DND-41 (cell line): Measurements from ENCODE around the gene TTC9C.

Experiments
- ATAC-seq: fragments of 200-7000 bp; cut with Tn5 transposase; 3 replicates; pipeline ENCODE4 v1.9.1; 2021; ENCODE audit warnings: low read depth; ENCODE audit not compliant: insufficient read depth
- DNase-seq: peaks from one replicate; pipeline ENCODE4 v3.0.0-alpha.2; 2020
- H2AFZ ChIP-seq: 2 replicates; pipeline ENCODE4 v1.6.0; 2012; ENCODE audit warnings: low read depth, low read length
- H3K27ac ChIP-seq: 2 replicates; pipeline ENCODE4 v1.5.1; 2012; ENCODE audit warnings: low read length, inconsistent platforms
- H3K27me3 ChIP-seq: fragments of 200-600 bp; sonication (generic); 2 replicates; pipeline ENCODE4 v1.6.0; 2012; ENCODE audit warnings: low read length, mild to moderate bottlenecking, inconsistent platforms; ENCODE audit not compliant: insufficient read depth, poor library complexity
- H3K36me3 ChIP-seq: 2 replicates; pipeline ENCODE4 v1.5.1; 2012; ENCODE audit warnings: low read length, inconsistent platforms; ENCODE audit not compliant: insufficient read depth
- H3K4me1 ChIP-seq: 2 replicates; pipeline ENCODE4 v1.5.1; 2012; ENCODE audit warnings: mild to moderate bottlenecking, low read length; ENCODE audit not compliant: insufficient read depth
- H3K4me2 ChIP-seq: 2 replicates; pipeline ENCODE4 v1.6.0; 2012; ENCODE audit warnings: mild to moderate bottlenecking, moderate library complexity, low read length, inconsistent platforms; ENCODE audit not compliant: insufficient read depth
- H3K4me3 ChIP-seq, 2 experiments: fragments of 200-600 bp in 1 of 2; shearing (Covaris generic) in 1 of 2; 2 replicates each; pipeline ENCODE4 v1.5.1; 2012 to 2016; ENCODE audit warnings: inconsistent platforms in 2 of 2, low read length in 2 of 2, mild to moderate bottlenecking in 2 of 2, low read depth in 1 of 2, moderate library complexity in 1 of 2
- H3K79me2 ChIP-seq: 2 replicates; pipeline ENCODE4 v1.6.0; 2012; ENCODE audit warnings: low read length, inconsistent platforms; ENCODE audit not compliant: insufficient read depth
- H3K9ac ChIP-seq: 2 replicates; pipeline ENCODE4 v1.6.0; 2012; ENCODE audit warnings: low read depth, mild to moderate bottlenecking, inconsistent platforms, low read length, moderate library complexity
- H3K9me3 ChIP-seq: 2 replicates; pipeline ENCODE4 v1.5.1; 2012; ENCODE audit warnings: low read length, moderate library complexity, mild to moderate bottlenecking, inconsistent platforms; ENCODE audit not compliant: insufficient read depth, severe bottlenecking
- H4K20me1 ChIP-seq: 2 replicates; pipeline ENCODE4 v1.6.0; 2012; ENCODE audit warnings: low read length; ENCODE audit not compliant: insufficient read depth
- EZH2 ChIP-seq: IDR thresholded peaks from 3 replicates; pipeline ENCODE4 v1.6.1; 2012; ENCODE audit warnings: borderline replicate concordance, low read depth, mild to moderate bottlenecking, moderate library complexity, low read length, inconsistent platforms; ENCODE audit not compliant: severe bottlenecking
- TF ChIP-seq, protein P1 (sequence below): IDR thresholded peaks from 2 replicates; pipeline ENCODE4 v1.5.1; 2012; ENCODE audit warnings: borderline replicate concordance, low read length, moderate library complexity, mild to moderate bottlenecking; ENCODE audit not compliant: poor library complexity, severe bottlenecking; ENCODE audit errors: extremely low read depth

TTC9C gene

DNA sequence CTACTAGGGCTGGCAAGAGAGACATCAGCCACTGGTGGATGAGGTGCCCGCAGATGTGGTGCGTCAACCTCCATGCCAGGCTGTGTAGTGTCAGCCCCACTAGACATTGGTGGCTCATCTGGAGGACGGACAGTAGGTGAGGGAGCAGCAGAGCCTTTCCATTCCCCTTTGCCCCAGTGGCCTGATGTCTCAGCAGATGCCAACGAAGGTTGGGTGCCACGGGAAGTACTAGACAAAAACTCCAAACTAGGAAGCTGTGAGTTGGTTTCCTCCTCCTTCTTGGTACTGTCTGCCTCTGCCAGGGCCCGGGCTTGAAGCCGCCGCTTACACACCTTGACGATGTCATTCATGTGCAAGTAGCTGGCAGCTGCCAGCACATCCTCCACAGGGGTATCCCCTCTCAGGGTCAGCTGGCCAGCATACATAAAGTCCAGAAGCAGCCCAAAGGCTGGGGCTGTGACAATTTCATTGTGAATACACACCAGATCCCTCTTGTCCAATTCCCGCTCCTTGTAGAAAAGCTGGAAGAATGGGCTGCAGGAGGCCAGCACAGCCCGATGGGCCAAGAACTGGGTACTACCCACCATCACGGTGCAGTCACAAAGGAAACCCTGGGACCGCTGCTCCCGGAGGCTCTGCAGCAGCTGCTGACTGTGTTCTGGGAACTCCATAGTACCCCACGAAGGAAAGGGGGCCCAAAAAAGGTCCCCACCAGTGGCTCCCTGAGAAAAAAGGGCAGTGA is 24.9 kb downstream of the TTC9C start:
- Histone ChIP-seq H2AFZ (peak overlapping the region; percentile 57), H3K4me1 (peaks cover 28% of the 10 kb centered on the region), H3K9ac (peak overlapping the region; percentile 60), H3K4me3 (peak overlapping the region; percentile 33 to 65; a peak in 3 of 4 replicates), H3K27me3 (no peaks in the 10 kb centered on the region), H4K20me1 (peaks cover 7% of the 10 kb centered on the region; the same call in 1 of the 2 replicates), H3K4me2 (peak overlapping the region; percentile 66), H3K9me3 (no peaks in the 10 kb centered on the region), H3K36me3 (peaks cover 24% of the 10 kb centered on the region), H3K27ac (peak overlapping the region; percentile 92), H3K79me2 (peaks cover 23% of the 10 kb centered on the region)
- TF ChIP-seq, protein P1, sequence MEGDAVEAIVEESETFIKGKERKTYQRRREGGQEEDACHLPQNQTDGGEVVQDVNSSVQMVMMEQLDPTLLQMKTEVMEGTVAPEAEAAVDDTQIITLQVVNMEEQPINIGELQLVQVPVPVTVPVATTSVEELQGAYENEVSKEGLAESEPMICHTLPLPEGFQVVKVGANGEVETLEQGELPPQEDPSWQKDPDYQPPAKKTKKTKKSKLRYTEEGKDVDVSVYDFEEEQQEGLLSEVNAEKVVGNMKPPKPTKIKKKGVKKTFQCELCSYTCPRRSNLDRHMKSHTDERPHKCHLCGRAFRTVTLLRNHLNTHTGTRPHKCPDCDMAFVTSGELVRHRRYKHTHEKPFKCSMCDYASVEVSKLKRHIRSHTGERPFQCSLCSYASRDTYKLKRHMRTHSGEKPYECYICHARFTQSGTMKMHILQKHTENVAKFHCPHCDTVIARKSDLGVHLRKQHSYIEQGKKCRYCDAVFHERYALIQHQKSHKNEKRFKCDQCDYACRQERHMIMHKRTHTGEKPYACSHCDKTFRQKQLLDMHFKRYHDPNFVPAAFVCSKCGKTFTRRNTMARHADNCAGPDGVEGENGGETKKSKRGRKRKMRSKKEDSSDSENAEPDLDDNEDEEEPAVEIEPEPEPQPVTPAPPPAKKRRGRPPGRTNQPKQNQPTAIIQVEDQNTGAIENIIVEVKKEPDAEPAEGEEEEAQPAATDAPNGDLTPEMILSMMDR, result no peak
- no peak for TF ChIP-seq EZH2
- DNase-seq (no peak), ATAC-seq (no peak)

DNA sequence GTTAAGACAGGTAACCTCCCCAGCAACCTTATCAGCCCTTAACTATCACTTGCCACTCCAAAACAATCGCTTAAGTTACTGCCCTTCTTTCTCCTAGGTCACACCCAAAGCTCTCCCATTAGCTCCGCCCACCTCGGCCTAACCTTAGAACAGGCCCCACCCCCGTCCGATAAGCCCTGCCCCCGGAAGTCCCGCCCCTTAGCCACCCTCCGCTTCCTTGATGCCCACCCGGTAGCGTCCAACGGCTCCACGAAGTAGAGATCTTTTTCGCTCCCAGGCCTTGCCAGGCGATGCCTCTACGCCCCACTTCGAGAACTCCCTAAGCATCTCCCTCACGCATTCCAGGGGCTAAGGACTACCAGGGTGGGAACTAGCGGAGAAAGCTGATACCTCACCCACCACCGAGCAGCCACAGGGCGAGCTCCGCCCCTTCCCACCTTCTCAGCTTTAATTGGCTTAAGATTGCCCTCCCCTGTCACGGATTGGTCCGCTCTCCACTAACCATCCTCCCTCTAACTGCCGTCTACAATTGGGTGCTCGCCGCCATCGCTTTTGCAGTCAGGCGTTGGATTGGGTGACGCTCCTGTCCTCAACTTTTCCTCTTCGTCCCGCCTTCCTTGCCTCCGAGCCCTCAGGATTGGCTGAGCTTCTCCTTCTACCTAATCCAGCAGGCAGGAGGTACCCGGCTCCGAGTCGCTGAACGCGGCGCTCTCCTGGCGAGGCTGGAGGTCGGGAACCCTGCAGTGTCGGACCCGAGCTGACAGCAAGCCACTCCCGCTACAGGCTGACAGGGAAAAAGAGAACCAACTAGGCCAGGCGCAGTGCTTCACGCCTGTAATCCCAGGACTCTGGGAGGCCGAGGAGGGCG is 25.7 kb downstream of the TTC9C start, which contains the start of gene ZBTB3:
Gene ZBTB3, minus strand, starts transcription at position 425 of the 868 bp plus-strand sequence. CDS start 496 bp downstream, outside the sequence.
- peaks cover 28% of the 10 kb centered on the region for H3K4me1 ChIP-seq
- H2AFZ ChIP-seq, result peak within 1 kb of the TSS; percentile 89
- peaks cover 21% of the 10 kb centered on the region for H3K36me3 ChIP-seq
- DNase-seq (peak; percentile 99), ATAC-seq (peak; percentile 98)
- H3K4me3 ChIP-seq, result peak within 1 kb of the TSS; percentile 33 to 65; a peak in 3 of 4 replicates
- peak within 1 kb of the TSS; percentile 66 for H3K4me2 ChIP-seq
- peak within 1 kb of the TSS; percentile 92 for H3K27ac ChIP-seq
- H3K9me3 ChIP-seq, result no peaks in the 10 kb centered on the region
- H3K9ac ChIP-seq, result peak within 1 kb of the TSS; percentile 60
- no peaks in the 10 kb centered on the region for H3K27me3 ChIP-seq
- H4K20me1 ChIP-seq, result peaks cover 7% of the 10 kb centered on the region; the same call in 1 of the 2 replicates
- H3K79me2 ChIP-seq, result peaks cover 23% of the 10 kb centered on the region
- no peak for TF ChIP-seq EZH2
- TF ChIP-seq, protein P1, result no peak

DNA sequence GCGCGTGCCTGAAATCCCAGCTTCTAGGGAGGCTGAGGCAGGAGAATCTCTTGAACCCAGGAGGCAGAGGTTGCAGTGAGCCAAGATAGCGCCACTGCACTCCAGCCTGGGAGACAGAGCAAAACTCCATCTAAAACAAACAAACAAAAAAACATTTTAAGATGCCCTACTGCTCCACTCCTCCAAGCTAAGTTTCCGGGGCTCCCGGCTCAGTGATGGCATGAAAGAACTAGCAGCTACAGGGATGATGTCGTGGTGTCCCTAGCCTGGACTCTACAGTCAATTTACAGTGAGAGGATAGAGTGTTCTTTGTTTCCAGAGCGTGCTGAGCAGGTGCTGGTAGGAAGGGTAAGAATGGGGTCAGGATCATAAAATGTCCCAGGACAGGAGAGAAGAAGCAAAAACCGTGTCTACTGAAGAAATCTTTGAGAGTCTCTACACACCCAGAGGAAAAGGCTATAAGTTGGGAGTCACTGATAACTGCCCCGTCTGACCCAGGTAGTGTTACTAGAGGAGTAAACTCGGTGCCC is 26.9 kb downstream of the TTC9C start:
- Histone ChIP-seq H3K36me3 (peaks cover 16% of the 10 kb centered on the region), H3K27ac (no peak overlapping the region), H4K20me1 (peaks cover 7% of the 10 kb centered on the region; the same call in 1 of the 2 replicates), H3K9me3 (no peaks in the 10 kb centered on the region), H2AFZ (no peak overlapping the region), H3K4me3 (no peak overlapping the region), H3K79me2 (peaks cover 23% of the 10 kb centered on the region), H3K4me1 (peaks cover 28% of the 10 kb centered on the region), H3K9ac (peak overlapping the region; percentile 60; the same call in 1 of the 2 replicates), H3K27me3 (no peaks in the 10 kb centered on the region), H3K4me2 (peak overlapping the region; percentile 66)
- DNase-seq (no peak), ATAC-seq (no peak)
- TF ChIP-seq EZH2, result no peak
- TF ChIP-seq, protein P1, result no peak
